HG03457 (cell line): ENCODE results near the gene MRGPRE.

ENCODE experiments used
- ATAC-seq: cut with Tn5 transposase; IDR thresholded peaks from one replicate; pipeline ENCODE4 v1.9.1; 2021; ENCODE audit warnings: moderate number of reproducible peaks; ENCODE audit not compliant: unreplicated experiment

MRGPRE gene

DNA sequence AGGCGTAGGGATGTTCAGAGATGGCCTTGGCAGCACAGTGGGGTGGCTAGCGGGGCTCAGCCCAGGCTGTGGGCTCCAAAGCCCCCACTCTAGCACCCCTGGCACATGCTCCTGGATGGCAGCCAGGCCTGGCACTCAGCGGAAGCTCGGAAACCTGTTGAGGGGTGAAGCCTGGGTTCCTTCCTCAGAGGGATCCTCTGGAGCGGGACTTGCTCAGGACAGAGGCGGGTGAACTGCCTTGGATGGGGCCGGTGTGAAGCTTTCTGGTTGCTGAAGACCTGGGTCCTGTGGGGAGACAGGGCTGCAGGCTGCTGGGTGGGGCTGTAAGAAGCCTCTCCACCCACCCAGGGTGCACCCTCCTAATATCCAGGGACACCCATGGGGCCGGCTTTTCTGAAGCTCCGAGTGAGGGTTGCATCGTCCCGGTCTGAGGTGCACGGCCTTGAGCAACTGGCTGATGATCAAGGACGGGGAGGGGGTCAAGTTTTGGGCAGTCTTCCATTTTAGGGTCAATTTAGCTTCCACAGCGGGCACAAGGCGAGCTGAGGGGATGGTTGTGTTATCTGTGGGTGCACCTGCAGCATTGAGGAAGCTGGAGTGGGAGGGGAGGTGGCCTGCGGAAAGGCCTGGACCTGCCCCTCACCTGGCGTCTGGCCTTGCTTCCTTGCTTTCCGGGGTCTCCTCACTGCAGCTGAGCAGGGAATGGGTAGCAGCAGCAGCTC, 5.2 kb downstream of the MRGPRE start:
- no peak for ATAC-seq

DNA sequence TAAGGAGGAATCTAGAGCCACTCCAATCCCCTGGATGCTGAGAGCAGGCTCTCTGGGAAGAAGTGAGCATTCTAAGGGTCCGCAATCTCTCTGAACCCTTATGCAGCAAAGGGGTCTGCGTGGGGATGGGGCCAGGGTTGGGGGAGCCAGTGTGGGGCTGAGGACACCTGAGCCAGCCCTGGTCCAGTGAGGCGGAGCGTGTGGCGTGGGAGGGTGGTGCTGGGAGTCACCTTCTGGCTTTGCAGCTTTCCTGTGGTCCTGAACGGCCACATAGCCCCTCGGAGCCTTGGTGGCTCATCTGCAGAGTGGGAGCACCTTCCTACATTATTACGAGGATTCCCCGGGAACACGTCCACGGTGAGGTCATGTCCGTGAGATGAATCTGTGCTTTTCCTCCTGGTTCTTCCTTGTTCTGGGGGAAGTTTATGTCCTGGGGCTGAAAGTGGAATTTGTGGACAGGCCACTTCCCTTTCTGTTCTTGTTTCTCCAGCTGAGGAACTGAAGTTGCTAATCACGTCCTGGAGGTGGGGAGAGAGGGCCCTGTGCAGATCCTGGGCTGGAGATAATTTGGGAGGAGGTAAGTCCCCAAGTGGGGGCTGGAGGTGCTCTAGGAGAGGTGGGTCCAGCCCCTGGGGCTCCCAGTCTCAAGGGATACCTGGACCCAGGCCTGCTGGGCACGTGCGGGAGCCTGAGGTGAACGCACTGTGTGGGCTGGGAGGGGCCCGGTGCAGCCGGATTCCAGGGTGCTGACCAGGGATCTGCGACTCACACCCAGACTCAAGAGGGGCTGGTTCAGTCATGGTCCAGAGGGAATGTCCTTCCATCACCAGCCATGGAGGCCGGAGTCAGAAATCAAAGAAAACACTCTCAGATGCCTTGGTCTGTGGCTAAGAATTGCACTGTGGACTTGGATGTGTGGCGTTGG, 6.1 kb downstream of the MRGPRE start:
- ATAC-seq: no peak

DNA sequence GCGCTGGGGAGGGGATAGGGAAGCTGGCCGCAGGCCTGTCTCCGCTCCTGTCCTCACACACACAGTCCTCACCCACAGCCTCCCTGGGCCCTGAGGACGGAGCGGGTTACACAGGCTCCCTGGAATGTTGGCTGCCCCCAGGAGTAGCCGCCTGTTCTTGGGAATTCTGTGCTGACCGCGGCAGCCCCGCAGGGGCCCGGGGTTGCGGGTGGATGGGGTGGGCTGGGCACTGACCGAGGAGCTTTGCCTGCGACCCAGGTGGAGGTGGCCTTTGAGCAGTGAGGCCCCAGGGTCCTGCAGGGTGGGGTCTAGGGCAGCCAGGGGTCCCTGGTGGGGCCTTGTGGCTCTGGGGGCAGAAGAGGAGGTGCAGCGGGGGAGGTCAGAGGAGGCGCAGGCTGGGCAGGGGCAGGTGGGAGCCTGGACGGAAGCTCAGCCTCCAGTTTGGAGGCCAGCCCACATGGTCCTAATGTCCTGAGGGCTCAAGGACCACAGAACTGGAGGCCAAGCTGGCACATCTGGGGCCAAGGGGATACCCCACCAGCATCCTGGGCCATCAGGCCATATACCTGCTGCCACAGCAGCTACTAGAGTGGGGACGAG, 7.0 kb downstream of the MRGPRE start:
- ATAC-seq: no peak

DNA sequence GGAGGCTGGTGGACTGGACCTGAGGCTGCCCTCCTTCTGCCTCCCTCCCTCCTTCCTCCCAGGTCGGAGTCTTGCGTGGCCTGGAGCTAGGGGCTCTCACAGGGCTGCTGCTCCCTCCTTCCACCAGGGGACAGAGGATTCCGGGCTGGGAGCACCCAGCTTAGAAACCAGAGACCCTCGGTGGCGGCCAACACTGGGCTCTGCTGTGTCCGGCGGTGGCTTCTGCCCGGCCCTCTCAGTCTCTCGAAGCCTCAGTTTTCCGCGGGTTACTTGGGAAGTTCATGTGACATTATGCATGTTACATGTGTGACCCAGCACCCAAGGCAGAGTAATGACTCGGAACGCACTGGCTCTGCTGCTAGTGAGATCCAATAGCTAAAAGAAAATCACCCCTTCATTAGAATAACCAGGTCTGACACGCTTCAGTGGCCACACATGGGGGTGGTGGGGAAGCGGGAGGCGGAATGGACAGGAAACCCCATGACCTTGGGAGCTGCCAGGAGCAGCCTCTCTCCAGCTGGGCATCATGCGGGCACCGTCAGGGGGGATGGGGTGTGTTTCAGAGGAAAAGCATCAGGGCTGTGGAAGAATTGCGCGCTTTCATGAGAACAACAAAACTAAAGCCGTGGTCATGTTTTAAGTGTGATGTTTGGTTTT, 7.7 kb downstream of the MRGPRE start:
- ATAC-seq: no peak

DNA sequence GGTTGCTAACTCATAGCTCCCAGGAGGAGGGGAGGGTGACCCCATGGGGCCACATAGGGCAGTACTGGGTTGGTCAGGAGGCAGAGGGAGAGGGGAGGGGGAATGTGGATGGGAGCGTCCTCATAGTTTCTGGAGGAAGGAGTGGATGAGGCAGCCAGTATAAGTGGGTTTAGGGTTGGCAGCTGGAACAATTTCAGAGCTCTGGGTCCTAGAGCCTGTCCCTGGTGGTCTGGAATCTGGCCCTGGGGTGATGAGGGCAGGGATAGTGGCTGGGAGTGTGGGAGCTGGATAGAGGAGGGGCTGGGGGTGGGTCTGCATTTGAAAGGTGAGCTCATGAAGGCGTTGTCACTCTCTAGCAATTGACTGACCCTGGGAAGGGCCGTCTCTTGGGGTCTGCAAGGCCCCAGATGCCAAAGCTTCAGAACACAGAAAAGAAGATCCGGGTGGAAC, 8.3 kb downstream of the MRGPRE start:
- no peak for ATAC-seq

DNA sequence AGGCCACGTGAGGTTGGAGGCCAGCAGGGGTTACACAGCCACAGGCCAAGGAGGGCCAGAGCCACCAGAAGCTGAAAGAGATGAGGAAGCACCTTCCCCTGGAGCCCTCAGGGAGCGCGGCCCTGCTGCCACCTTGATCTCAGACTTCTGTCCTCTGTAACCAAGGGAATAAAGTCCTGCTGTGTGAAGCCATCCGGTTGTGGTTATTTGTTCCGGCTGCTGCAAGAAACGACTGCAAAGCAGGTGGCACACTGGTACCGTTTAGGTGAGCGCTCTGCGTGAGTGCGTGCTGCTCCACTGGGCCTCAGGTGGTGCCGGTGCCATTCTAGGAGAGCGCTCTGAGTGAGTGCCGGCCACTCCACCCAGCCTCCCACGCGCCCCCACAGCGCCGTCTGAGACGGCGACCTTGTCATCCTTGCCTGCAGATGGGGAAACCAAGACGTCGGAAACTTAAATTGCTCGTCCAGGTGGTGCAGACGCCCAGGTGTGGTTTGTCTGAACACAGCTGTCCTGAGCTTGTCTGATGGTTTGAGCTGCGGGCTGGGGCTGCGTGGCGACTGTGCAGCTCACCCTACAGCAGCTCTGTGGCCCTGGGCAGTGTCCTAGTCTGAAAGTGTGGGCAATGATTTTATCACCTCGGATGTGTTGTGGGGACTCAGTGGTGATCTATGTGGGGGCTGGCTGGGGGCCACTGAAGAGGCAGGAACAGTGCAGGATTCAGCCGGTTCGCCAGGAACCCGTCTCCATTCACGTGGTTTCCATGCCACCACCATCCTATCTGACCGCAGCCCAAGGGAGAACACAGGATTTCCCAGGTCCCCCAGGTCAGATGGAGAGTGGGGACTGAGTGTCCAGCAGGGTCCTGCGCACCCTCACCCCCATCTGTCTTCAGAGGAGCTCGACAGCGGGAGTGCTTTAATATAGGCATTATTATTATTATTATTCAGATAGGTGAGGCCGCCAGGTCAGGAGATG, 9.0 kb downstream of the MRGPRE start:
- no peak for ATAC-seq

DNA sequence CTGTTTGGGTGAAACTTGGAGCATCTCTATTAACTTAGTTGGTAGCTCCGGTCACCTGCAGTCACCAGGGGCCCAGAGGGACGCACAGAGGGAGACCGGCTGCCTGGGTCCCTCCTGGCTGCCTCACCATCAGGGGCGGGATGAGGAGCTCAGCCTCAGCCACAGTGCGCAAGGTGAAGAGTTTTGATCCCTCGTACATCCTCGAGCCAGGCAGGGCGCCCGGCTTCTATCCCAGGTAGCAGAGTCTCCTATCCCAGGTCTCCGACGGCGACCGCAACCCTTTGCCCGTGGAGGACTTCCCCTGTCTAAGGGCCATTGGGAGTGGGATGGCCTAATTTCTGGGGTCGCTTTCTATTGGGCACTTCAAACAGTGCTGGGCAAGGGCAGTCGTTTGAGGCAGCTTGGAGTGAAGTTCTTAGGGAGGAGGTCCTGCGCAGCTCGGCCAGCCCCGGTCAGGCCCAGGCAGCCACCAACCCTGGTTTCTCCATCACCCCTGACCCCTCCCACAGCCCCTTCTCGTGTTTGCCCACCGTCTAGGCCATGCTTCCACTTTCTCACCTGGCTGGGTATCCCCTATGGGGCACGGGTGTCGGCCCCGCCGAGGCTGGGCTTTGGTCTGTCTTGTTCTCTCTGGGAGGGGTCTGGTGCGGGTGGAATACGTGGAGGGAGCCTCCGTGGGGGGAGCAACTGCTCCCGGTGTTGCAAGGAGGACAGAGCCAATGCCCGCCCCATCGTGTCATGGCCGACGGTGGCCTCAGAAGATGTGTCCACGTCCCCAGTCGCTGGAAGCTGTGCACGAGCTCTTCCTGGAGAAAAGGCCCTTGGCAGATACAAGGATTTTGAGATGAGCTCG, 10.0 kb downstream of the MRGPRE start:
- no peak for ATAC-seq

DNA sequence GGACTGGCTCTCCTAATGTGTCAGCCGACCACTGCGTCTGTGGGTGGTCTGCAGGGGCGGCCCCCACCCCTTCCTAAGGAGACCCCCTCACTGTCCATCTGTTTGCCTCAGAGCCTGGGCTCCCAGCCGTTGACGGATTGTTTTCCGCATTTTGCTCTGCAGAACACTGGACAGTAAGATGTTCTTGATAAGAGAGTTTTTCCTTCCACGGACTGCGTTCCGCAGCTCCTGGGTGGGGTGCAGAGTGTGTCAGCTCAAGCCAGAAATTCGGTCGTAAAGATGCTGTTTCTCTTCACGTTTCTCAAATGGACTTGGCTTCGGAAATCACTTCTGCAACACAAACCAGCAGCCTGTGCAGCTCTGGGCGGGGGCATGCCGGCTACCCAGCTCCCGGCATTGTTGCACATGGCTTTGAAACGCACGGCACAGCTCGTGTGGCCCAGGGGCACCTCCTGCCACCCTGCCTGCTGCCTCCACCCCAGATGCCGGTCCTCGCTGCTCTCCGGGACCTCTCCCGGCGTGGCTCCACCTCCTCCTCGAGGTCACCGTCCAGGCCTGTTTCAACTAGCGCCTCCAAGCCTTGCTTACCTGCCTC, 10.7 kb downstream of the MRGPRE start:
- no peak for ATAC-seq

DNA sequence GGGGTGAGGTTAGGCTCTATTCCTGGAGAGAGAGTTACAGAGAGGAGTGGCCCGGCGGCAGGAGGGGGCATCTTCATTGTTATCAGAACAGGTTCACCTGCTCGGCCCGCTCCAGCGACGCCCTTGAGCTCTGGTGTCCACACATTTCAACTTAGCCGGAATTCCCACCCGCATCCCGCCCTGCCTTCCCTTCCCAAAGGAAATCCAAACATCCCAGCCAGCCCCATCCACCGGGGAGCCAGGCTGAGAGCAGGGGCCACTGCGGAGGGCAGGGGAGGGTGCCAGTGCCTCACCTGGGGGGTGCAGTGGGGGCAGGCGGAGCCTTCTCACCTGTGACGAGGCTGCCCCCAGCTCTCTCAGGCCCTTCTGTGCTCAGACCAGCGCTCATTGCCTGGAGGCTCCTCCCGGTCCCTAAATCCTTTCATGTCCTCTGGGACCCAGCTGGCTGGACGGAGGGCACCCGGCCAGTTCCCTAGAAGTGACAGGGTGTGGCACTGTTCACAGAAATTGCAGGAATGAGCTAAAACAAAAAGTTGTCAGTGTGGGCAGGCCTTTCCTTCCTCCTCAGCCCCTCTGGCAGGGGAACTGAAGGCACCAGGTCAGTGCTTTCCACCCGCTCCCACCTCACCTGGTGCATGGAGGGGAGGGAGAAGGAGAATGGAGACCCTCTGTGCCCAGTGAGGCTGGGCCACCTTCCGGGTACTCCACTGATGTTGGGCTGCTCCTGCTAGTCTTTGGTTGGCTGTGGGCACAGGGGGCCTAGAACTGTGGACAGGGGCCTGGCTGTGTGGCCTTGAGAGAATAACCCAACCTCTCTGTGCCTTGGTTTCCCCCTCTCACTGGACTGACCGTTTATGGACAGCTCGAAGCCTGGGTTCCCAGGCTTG, 11.5 kb downstream of the MRGPRE start:
- no peak for ATAC-seq

DNA sequence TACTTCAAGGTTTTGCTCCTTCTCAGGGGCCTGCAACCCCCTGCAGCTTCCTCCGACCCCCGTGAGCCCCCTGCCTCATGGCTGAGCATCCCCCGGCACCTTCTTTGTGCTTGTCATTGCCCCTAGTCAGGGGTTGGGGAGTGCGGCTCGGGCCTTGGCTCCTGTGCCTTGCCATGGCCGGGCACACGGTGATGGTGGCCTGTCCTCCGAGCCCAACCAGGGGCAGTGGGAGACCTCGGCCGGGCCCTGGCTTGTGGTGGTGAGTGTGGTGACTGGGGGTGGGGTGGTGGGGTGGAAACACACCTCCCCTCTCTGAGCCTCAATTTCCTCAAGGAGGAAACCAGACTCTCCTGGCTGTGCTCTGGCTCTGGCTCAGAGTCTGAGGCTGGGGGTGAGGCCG, 12.1 kb downstream of the MRGPRE start:
- no peak for ATAC-seq

DNA sequence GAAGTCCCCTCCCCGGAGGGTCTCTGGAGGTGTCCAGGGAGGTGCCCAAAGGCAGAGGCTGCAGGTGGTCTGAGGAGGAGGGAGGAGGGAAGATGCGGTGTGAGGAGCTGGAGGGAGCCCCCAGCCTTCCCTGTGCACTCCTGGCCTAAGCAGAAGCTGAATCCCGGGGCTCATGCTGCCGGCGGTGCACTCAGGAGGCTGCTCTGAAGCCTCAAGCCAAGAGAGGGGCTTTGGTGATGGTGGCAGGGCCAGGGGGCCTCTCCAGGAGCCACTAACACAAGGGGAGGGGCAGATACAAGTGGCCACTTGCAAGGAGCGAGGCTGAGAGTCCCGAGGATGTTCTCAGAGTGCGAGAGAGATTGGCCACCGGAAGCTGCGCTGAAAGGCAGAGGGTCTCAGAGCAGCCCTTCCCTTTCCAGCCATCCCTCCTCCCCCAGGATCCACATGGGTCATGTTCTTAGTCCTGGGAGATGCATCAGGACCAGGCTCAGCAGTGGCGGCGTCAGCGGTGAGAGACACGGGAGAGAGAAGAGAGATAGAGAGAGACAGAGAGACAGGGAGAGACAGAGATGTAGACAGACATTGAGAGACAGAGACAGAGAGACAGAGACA, 12.8 kb downstream of the MRGPRE start:
- ATAC-seq: no peak

DNA sequence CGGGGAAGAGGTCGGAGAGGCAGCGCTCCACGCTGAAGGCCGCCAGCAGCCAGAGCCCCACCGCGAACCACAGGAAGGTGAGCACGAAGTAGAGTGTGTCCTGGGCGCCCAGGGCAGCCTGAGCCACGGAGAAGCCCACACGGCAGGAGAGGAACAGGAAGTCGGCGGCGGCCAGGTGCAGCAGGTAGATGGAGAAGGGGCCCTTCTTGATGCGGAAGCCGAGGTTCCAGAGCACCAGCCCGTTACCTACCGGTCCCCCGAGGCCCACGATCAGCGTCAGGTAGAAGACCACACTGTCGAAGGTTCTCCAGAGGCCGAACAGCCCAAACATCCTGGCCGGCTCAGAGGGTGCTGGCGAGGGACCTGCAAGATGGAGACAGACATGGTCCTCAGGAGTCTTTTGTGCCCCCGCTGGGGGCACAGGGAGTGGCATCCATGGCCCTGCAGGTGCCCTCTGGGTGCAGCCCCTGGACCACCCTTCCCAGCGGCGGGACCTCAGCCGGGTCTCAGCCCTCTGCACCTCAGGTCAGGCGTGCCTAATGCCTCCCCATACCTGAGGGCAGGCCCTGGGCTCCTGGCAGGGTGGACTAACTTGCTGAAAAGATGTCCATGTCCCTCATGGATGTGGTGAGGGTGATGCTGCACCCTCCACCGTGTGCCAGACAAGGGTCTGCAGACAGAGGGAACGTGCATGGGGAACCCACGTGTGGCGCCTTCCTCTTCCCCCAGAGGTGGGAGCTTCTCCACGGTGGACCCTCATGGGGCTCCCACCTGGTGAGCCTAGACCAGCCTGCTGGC, 13.5 kb downstream of the MRGPRE start, which contains the start of gene MRGPRG:
MRGPRG (minus strand) TSS at position 331 of the 798 bp plus-strand sequence; CDS start at position 331, 0 bp downstream.
- no peak for ATAC-seq

DNA sequence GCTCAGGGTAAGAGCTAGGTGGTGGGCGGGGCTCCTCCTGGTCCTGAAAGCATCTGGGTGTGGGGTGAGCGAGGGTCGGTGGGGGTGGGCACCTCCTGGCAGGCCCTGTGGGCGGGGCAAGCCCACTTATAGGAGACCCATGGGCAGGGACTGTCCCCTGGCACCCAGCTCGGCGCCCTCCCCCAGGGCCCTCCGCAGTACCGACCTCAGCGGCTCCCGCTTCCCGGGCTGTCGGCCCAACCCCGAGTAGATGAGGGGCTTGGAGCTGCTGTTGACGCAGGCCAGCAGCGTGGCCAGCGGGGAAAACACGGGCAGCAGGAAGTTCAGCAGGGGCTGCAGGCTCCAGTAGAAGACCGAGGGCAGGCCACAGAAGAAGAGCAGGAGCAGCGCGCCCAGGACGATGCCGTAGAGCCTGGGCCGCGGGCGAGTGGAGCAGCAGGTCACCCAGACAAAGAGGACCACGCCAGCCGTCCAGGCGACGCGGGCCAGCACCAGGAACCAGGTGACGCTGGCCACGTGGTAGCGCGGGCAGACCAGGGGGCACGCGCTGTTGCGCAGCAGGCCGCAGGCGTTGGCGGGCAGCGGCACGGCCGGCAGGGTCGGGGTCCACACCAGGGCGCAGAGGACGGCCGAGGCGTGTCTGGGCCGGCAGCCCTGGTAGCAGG, 14.3 kb downstream of the MRGPRE start:
- no peak for ATAC-seq

DNA sequence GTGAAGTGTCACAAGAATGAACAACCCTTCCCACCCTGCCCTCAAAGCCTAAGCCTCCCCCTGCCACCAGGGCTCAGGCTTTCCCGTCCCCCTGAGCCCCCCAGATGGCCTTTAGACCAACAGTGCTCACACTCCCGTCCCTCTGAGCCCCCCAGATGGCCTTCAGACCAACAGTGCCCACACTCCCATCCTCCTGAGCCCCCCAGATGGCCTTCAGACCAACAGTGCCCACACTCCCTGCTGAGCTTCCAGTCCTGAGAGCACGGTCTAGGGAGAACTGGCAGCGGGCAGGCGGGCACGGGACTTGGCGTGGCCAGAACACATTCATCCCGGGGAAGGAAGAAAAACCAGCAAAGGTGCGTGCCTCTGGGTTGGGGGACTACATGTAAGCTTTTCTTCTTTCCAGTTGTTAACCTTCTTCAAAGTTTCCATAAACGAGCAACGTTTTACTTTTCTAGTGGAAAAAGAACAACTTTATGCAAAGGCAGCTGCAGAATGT, 16.1 kb downstream of the MRGPRE start:
- ATAC-seq: no peak

DNA sequence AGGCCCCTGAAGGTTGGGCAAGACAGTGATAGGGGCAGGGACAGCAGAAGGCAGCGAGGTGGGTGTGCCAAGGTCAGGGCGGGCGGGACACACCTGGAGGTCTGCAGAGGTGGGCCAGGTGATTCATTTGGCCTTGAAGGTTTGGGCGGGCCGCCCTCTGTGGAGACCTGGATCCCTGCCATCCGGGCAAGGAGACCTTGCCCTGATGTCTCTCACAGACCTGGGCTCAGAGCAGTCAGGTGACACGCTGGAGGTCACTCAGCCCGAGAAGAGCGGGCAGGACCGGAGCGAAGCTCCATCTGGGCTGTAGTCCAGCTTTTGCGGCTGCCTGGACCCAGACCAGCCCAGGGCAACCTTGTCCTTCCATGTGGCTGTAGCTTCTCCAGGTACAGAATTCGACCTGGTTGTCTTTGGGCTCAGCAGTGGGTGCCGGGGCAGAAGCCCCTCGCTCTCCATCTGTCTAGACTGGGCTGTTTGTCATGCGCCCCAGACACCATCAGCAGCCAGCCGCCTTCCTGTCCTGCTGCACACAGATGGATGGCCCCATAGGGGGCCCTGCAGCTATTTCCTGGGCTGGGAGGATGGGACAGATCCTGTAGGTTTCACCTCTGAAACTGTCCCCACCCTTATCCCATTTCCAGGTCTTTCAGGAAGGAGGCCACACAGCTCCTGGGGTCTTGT, 16.7 kb downstream of the MRGPRE start:
- no peak for ATAC-seq
